K562 (cell line): ENCODE results near the gene CD46. TPM values are rescaled to one million over a fixed set of nuclear protein-coding genes. Genes with fewer than 3 reads are reported as not detected.

Experiments used
- CBX1 ChIP-seq: sonication (generic); IDR thresholded peaks from 2 replicates; pipeline ENCODE4 v1.6.1; 2016; ENCODE audit warnings: antibody characterized with exemption, low read depth, mild to moderate bottlenecking
- CREM ChIP-seq: IDR thresholded peaks from 2 replicates; pipeline ENCODE4 v1.6.1; 2014; ENCODE audit warnings: antibody characterized with exemption, low read depth
- GTF2A2 ChIP-seq: IDR thresholded peaks from 2 replicates; pipeline ENCODE4 v1.6.1; 2016; ENCODE audit warnings: mild to moderate bottlenecking, missing genetic modification characterization, missing compliant biosample characterization
- HBP1 ChIP-seq: fragments of 450-650 bp; formaldehyde crosslinking; IDR thresholded peaks from 2 replicates; pipeline ENCODE4 v1.4.0; 2022; ENCODE audit warnings: missing genetic modification characterization
- HMBOX1 ChIP-seq: sonication (generic); IDR thresholded peaks from 2 replicates; pipeline ENCODE4 v1.6.1; 2016
- KLF6 ChIP-seq: fragments of 250-450 bp; sonication (Bioruptor Pico); IDR thresholded peaks from 2 replicates; pipeline ENCODE4 v1.4.0; 2020; ENCODE audit warnings: mild to moderate bottlenecking, moderate library complexity, borderline replicate concordance
- MBD2 ChIP-seq: sonication (generic); IDR thresholded peaks from 2 replicates; pipeline ENCODE4 v1.6.1; 2016; ENCODE audit warnings: low read depth, borderline replicate concordance
- MTA1 ChIP-seq: fragments of 450-650 bp; IDR thresholded peaks from 2 replicates; pipeline ENCODE4 v1.6.1; 2017; ENCODE audit warnings: borderline replicate concordance
- MTA2 ChIP-seq: fragments of 450-650 bp; IDR thresholded peaks from 2 replicates; pipeline ENCODE4 v1.6.1; 2016; ENCODE audit warnings: low read depth
- NEUROD1 ChIP-seq: fragments of 150-350 bp; IDR thresholded peaks from 2 replicates; pipeline ENCODE4 v1.6.1; 2014; ENCODE audit warnings: borderline replicate concordance, low read length, low read depth; ENCODE audit not compliant: partially characterized antibody
- THRA ChIP-seq: fragments of 450-650 bp; IDR thresholded peaks from 2 replicates; pipeline ENCODE4 v1.6.1; 2017; ENCODE audit warnings: mild to moderate bottlenecking, moderate library complexity
- ZC3H4 ChIP-seq: sonication (generic); formaldehyde crosslinking; IDR thresholded peaks from 2 replicates; pipeline ENCODE4 v1.9.0; 2021; ENCODE audit warnings: missing genetic modification reagents, borderline replicate concordance
- ZEB2 ChIP-seq: fragments of 450-650 bp; IDR thresholded peaks from 2 replicates; pipeline ENCODE4 v1.6.1; 2016
- ZNF212 ChIP-seq: fragments of 450-650 bp; formaldehyde crosslinking; IDR thresholded peaks from 2 replicates; pipeline ENCODE4 v1.4.0; 2020; ENCODE audit warnings: mild to moderate bottlenecking
- ZNF318 ChIP-seq, 2 experiments: fragments of 450-650 bp; IDR thresholded peaks; 2 replicates each; pipeline ENCODE4 v1.6.1; 2016; ENCODE audit warnings: mild to moderate bottlenecking in 2 of 2, borderline replicate concordance in 1 of 2, low read depth in 1 of 2, moderate library complexity in 1 of 2
- ZNF589 ChIP-seq: fragments of 200-800 bp; sonication (Bioruptor generic); IDR thresholded peaks from 2 replicates; pipeline ENCODE4 v1.6.1; 2016; ENCODE audit warnings: low read depth, missing genetic modification characterization, missing compliant biosample characterization
- polyA plus RNA-seq, 8 experiments: library from polyadenylated mRNA; depleted of rRNA in 4 of 8; stranded (reverse) in 5 of 8; unstranded in 3 of 8; fragments of >200 nt; fragmentation: Nextera tagmentation in 2 of 8; fragmentation: Illumina TruSeq in 1 of 8; extraction: Ambion mirVana in 2 of 8; extraction: Trizol in 1 of 8; gene quantifications; 2 replicates each; pipeline versions ENCODE4 v1.2.1 to v1.2.3, GENCODE V29; 2011 to 2014; ENCODE audit warnings: inconsistent platforms in 1 of 8, missing spikeins in 1 of 8
- total RNA-seq, 7 experiments: library from RNA; depleted of rRNA in 6 of 7; stranded (reverse); fragments of >200 nt in 6 of 7; fragmentation: Illumina TruSeq in 2 of 7; extraction: Trizol in 2 of 7; gene quantifications; 2 replicates each; pipeline versions ENCODE4 v1.2.1 to v1.2.3, GENCODE V29; 2011 to 2021; ENCODE audit warnings: low replicate concordance in 1 of 7

CD46 gene
- total and polyA plus RNA-seq, 9 of the 15 experiments (the other 6 are each of a cell fraction or from before 2014, with no cell fraction given): 87.9 to 374 (median 156) TPM

GRCh38 chr1:207825719-207826556 lies 74.1 kb downstream of the CD46 start (continued):
- peak; percentile 43 for TF ChIP-seq NEUROD1
- TF ChIP-seq MBD2: no peak
- peak in 1 of 2 experiments; percentile 59; a peak in 1 of 4 replicates for TF ChIP-seq ZNF318 (IDR thresholded peaks at IDR 0.05; ENCODE audit: borderline replicate concordance in 1 of 2, low read depth in 1 of 2)
- no peak for TF ChIP-seq HBP1 (CRISPR knock-in tag)
- TF ChIP-seq MTA1: peak; percentile 64
- TF ChIP-seq ZEB2: no peak; the same call in 1 of the 2 replicates
- TF ChIP-seq THRA: no peak
- no peak for TF ChIP-seq ZNF589 (CRISPR knock-in tag)
- TF ChIP-seq KLF6: peak; percentile 54; the same call in 1 of the 2 replicates
- peak; percentile 12; the same call in 1 of the 2 replicates for TF ChIP-seq MTA2
- no peak for TF ChIP-seq ZNF212 (CRISPR knock-in tag)
- no peak for TF ChIP-seq CBX1
- no peak for TF ChIP-seq GTF2A2 (tag)
- TF ChIP-seq ZC3H4 (CRISPR knock-in tag): no peak
- peak; percentile 79 for TF ChIP-seq HMBOX1
- TF ChIP-seq CREM: peak; percentile 79
